GM19438 (cell line): ENCODE results near the gene ELL2.
"Not testable (repeated sequence)": the region's sequence is repeated elsewhere in the genome, so short reads cannot be mapped to it uniquely, and the experiment has no call there.

Source experiments
- ATAC-seq: cut with Tn5 transposase; IDR thresholded peaks from one replicate; pipeline ENCODE4 v1.9.1; 2021; ENCODE audit warnings: low read depth; ENCODE audit not compliant: unreplicated experiment

Gene ELL2

DNA sequence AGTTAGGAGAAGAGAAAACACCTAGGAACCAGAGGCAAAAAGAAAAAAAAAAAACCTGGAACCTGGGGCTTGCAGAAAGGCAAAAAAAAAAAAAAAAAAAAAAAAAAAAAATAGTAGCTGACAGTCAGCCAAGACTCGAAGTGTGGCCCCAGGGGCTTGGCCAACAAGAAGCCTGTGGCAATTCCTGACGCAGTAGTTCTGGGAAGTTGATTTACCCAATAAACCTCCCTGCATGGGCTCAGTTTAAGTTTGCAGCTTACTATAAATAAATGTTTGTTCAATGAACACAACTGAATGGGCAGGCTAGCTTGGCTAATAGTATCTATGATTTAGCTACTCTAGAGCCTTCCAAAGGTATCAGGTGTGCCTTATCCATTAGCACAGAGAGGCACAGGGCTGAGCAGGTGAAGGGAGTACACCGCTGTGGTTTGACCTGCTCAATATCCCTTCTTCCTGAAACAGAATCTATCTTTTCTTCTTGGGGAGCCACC, 117.9 kb downstream of the ELL2 start:
- ATAC-seq = no peak

DNA sequence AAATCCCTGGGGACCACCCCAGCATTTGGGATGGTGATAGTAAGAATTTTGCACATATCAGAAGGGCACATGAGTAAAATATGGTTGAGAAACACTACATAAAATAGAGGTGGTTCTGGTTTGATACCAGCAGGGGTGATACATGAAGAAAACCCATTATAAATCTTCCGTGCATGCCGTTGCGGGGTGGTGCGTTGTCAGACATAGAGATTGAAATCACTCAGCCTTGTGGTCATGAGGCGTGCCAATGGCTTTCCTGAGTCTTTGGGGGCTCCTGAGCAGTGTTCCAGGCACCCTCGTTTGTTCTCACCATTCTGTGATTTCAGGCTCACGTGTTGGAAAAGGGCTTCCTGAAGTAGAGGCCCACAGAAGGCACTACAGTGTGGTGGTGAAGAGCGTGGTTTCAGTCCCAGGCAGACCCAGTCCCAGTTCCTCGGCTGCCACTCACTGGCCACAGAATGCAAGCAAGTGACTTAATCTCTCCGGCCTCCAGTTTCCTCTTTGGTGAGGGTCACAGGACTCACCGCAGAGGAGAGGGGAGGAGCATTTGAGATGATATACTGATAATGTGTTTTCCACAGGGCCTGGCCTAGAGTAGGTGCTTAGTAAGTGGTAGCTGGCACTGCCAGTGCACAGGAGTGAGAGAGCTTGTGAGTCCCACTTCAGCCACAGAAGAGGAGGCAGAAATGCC, 118.7 kb downstream of the ELL2 start:
- peak; percentile 95 for ATAC-seq

DNA sequence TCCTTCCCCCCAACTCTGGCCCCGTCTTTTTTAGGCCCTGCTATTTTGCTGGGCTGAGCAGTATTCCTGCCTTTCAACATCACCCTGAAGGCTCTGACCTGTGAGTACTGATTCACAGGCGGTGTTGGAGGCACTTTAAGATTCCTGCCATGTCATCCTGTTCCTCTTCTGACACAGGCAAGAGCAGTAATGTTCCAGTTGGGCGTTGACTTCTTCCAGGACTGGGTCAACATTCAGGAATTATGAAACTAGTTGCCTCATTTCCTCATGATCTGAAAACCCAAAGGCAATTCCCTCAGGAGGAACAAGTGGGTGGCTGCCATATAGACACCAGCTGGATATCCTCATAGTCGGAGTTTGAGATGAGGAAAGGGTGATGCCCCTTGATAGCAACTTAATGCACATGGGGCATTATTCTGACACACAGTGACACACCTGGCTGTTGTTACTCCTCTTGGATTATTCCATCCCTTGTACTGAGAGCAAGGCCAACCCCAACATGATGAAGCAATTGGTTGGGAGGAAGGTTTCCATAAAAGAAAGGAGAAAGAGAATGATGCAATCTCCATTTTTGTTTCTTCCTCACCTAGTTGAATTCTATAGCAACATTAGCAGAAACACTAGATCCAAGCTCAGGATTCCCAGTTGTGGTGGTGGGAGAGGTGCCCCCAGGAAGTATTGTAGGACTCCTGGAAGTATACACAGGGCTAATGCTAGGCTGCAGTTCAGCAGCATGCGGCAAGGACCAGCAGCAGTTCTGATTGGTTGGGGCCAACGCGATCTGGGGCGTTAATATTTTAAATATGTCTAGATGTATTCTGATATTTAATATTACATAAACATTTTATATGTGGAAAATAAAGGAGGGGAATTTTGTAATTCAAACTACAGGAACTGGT, 119.5 kb downstream of the ELL2 start:
- ATAC-seq = no peak

DNA sequence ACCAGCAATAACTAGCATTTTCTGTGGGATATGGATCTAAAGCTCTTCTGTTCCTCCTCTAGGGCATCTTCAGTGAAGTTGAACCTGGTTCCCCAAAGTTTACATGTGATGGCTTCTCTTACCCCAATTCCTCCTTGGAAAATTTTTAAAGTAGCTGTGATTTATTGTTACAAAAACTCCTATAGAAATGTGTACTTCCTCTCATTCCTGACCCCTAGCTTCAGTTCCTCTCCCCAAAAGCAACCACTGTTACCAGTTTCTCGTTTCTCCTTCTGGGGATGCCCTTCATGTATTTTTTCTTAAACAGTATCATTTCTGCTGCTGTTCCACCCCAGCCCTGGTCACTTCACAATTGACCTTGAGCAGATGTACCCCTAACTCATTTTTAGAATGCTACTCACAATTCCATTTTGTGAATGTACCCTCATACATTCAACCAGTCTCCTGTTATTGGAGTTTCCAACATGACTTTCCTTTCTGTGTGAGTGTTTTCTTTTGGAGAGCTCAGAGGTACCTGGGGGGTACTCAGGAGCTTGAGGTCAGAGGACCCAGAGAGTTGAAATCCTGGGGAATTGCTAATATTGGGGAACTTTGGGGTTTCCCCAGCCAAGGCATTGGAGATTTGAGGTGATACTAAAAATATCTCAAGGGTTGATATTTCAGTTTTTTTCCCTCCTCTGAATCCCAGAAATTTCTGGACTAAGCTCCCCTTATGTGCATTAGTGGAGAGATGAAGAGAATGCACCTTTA, 120.5 kb downstream of the ELL2 start:
- ATAC-seq = no peak

DNA sequence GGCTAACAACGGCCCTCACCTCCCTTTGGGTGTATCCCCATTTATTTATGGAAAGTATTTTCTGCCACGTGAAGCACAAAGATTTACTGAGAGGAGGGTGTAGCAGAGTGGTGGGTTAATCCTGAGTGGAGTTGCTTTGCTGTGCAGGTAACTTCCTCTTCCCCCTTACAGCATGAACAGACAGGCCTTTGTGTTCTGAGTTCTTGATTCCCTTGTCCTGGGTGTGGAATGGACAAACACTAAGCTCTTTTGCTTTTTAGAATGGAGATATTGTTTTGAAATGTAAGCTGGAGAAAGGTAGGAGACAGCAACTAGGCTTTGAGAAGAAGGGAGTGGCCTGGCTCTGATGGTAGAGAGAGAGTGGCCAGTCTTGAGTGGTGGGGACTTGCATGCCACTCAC, 122.0 kb downstream of the ELL2 start:
- ATAC-seq = no peak

DNA sequence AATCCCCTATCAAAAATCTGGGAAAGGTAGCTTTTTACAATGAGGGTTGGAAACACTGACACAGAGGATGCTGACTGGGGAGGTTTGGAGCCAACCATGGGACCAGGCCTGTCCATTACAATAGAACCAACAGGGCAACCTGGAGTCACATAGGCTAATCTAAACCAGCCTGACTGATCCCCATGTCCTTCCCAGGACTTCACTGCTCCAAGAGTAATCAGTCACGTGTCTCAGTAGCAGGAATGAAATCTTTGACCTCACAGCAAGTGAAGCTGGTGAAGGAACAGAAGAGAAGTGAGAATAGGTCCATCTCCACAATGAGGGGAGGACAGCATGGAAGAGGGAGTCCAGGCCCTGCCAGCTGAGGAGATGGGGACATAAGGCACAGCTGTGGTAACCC, 123.1 kb downstream of the ELL2 start:
- no peak for ATAC-seq

DNA sequence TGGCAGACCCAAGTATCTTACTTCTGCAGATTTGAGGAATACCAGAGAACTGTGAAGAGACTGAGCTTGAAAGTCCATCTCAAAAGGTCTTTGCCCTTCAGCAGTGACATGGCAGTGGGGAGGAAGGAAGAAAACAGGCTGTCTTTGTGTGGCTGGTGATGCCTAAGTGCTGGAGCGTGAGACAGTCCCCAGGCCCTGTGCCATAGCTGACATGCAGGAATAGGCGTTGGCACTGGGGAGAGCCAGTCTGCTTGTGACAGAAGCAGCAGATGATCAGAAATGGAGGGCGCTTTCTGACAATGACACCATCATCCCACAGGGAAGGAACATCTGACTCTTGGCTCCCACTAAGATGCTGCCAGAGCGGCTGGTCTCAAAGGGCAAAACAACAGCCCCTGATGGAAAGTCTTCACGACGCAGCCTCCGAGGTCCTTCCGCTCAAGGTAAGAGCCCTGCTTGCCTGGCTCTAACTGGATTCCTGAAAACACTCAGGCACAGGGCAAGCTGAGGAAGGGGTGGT, 123.6 kb downstream of the ELL2 start:
- no peak for ATAC-seq

DNA sequence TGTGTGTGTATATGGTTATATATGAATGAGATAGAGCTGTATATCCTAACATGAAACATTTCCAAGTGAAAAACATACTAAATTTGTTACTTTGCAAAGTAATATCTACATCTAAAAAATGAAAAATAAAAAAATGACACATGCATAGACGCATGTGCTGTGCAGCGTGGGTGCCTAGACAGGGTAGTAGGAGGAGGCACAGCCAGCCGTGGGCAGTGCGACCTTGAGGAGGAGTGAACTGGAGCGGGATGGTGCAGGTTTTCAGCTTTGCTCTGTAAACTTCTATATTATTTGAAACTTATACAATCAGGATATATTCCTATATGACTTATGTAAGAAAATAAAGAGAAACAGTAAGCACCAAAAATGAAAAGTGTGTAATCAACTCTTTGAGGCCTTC, 124.2 kb downstream of the ELL2 start:
- no peak for ATAC-seq

DNA sequence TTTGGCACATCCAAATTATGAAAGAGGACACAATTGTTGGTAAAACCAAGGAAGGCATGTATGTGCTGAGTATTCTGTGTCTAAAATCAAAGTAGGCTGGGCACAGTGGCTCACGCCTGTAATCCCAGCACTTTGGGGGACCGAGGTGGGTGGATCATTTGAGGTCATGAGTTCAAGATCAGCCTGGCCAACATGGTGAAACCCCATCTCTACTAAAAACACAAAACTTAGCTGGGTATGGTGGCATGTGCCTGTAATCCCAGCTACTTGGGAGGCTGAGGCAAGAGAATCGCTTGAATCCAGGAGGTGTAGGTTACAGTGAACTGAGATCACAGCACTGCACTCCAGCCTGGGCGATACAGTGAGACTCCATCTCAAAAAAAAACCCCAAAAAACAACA, 124.7 kb downstream of the ELL2 start:
- not testable (repeated sequence) for ATAC-seq

DNA sequence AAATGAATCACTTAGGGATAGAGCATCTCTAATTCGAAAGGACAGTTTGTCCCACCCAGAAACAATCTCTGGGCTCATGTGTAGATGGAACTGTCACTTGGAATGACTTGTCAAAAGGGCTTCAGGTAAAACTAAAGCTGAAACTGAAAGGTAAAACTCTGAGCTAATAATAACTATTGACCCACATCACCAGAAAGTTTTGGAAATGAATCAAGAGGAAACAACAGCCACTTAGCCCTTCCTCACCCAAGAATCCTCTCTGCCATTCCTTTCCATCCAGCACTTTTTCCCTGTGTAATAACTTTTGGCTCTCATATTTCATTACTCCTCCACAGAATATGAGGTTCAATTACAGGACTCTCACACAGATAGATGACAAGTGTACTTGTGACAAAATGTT, 125.1 kb downstream of the ELL2 start:
- ATAC-seq = no peak

DNA sequence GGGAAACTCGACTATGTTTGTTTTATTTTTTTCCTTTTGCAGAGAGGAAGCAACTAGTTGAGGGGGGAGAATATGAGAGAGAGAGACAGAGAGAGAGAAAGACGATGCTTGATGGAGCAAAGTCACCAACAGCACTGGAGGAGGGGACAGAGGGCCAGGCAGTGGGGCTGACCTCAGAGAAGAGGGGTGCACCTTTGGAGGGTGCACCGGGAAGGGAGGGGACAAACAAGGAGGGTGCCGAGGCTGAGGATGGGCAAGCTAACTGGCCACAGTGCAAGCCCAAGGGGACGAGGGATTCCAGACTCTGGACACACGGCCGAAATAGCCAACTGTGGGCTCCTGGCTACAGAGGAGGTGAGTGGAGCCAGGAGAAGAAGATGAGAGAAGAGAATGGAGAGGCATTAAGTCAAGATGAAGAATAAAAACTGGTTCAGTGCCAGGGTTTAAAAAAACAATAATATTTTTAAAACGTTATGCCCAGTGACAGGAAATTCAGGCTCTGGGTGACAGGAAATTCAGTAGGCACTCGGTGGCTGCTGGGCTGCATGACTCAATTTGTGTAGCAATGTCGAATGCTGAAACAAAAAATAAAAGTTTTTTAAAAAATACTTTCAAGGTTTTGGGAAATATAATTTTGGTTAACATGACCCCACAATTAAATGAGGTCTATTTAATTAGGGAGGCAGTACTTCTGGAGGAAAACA, 125.8 kb downstream of the ELL2 start:
- no peak for ATAC-seq
